Transverse colon (tissue), 4 donors: ENCODE results near the gene CD2BP2. TPM values are rescaled to one million over a fixed set of nuclear protein-coding genes. Genes with fewer than 3 reads are reported as not detected.
A peak's percentile ranks its signal among the peaks of the same experiment; 100 is the strongest.

Experiments used
- DNase-seq: peaks from one replicate; pipeline ENCODE4 v3.0.0-alpha.2; 2019
- H3K27ac ChIP-seq, 4 donors: fragments of 200-600 bp; sonication (generic); 2 replicates each; pipeline ENCODE4 v1.5.1; 2016 to 2018; ENCODE audit warnings: inconsistent platforms in 4 of 4
- H3K27me3 ChIP-seq: fragments of 200-600 bp; sonication (generic); 2 replicates; pipeline ENCODE4 v1.5.1; 2017; ENCODE audit warnings: inconsistent platforms
- H3K36me3 ChIP-seq, 4 donors: fragments of 200-600 bp; sonication (generic); 2 replicates each; pipeline ENCODE4 v1.5.1; 2017 to 2019; ENCODE audit warnings: inconsistent platforms in 4 of 4
- H3K4me1 ChIP-seq, 4 donors: fragments of 200-600 bp; sonication (generic); 2 replicates each; pipeline ENCODE4 v1.5.1; 2017 to 2020; ENCODE audit warnings: inconsistent platforms in 4 of 4
- H3K4me3 ChIP-seq, 4 donors: fragments of 200-600 bp; sonication (generic); 1 replicate in 1 of 4; 2 replicates in 3 of 4; pipeline versions ENCODE4 v1.5.1 to v1.6.1; 2017 to 2019; ENCODE audit warnings: inconsistent platforms in 4 of 4
- H3K9me3 ChIP-seq, 2 donors: fragments of 200-600 bp; sonication (generic); 2 replicates each; pipeline ENCODE4 v1.5.1; 2017 to 2019; ENCODE audit warnings: inconsistent platforms in 2 of 2
- EP300 ChIP-seq: sonication (generic); formaldehyde crosslinking; IDR thresholded peaks from one replicate; pipeline ENCODE4 v1.6.1; 2017; ENCODE audit warnings: antibody characterized with exemption, low read depth
- POLR2A ChIP-seq: fragments of 450-650 bp; IDR thresholded peaks from one replicate; pipeline ENCODE4 v1.6.1; 2016; ENCODE audit warnings: antibody characterized with exemption, mild to moderate bottlenecking, moderate library complexity
- POLR2AphosphoS5 ChIP-seq, 3 donors: sonication (generic); formaldehyde crosslinking; IDR thresholded peaks; one replicate each; pipeline ENCODE4 v1.6.1; 2016; ENCODE audit warnings: antibody characterized with exemption in 3 of 3
- WGBS, 2 donors: methylation state at CpG; one replicate each; pipeline ENCODE4 v1.1.5; 2018; ENCODE audit warnings: low coverage in 1 of 2; 5-methylcytosine and 5-hydroxymethylcytosine counted together
- in situ Hi-C, 4 donors: fragments of 200-750 bp; cut with MboI; loops; one replicate each; pipeline versions ENCODE4 v1.15.0 to v1.15.1; 2017; ENCODE audit warnings: low sequenced_read_pairs in 3 of 4, low pct_ligation_motif_present in 1 of 4, low pct_unique_long_range_greater_than_20kb in 1 of 4
- intact Hi-C: fragments of 100-400 bp; cut with DNase I; formaldehyde crosslinking; loops from one replicate; pipeline ENCODE4 v1.15.1; 2023; ENCODE audit warnings: low total_unique reads
- total RNA-seq, 4 donors: library from RNA; depleted of rRNA; stranded (reverse); fragments of >200 nt; gene quantifications; one replicate each; pipeline ENCODE4 v1.1.0, GENCODE V29; 2016
- TF ChIP-seq, protein P1 (sequence below), 5 experiments: fragments of 200-600 bp in 3 of 5; fragments of 450-650 bp in 2 of 5; sonication (generic) in 3 of 5; IDR thresholded peaks; 1 replicate in 2 of 5; 2 replicates in 3 of 5; pipeline ENCODE4 v1.5.1; 2016 to 2017; ENCODE audit warnings: antibody characterized with exemption in 5 of 5, inconsistent platforms in 3 of 5, mild to moderate bottlenecking in 2 of 5, moderate library complexity in 1 of 5

Gene CD2BP2
- total RNA-seq, 4 donors from 2014 or later = 25.8 to 41.1 (median 33.0) TPM

DNA sequence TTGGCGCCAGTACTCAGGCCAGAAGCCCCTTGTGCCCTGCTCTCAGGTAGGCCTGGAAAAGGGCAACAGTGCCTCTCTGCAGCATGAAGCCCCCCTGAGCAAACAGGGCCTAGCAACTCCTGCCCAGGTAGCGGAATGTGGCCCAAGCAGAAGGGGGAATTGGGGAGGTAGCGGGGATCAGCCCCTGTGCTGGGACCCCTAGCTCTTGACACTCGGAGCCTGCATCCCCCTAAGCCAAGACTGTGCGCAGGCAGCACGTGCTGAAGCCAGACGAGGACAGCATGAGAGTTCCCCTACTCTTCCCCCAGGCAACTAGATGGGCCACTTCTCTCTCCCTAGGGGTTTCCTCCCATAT lies 823 bp upstream of the CD2BP2 start:
- no peaks in the 10 kb centered on the region for H3K9me3 ChIP-seq
- peaks cover 28 to 49% (median 32%) of the 10 kb centered on the region in 4 donors for H3K4me1 ChIP-seq
- DNase-seq = no peak
- peak overlapping the region; percentile 59 to 90 (median 74) for H3K4me3 ChIP-seq
- peaks cover 0 to 24% (median 10%) of the 10 kb centered on the region in 4 donors for H3K36me3 ChIP-seq
- H3K27ac ChIP-seq = peak overlapping the region; percentile 88 to 99 (median 96)
- WGBS, 2 donors = 44% methylated on average over 7 of the region's 7 CpGs; no CpG with 5 or more reads in 1 of the 2 donors
- intact Hi-C loops (loop anchor here (2.0 kb wide), 1 partner anchor 45 kb away; no protein-coding TSS in a partner anchor), in situ Hi-C loops (no loop called here)
- H3K27me3 ChIP-seq = no peaks in the 10 kb centered on the region
- TF ChIP-seq, protein P1, sequence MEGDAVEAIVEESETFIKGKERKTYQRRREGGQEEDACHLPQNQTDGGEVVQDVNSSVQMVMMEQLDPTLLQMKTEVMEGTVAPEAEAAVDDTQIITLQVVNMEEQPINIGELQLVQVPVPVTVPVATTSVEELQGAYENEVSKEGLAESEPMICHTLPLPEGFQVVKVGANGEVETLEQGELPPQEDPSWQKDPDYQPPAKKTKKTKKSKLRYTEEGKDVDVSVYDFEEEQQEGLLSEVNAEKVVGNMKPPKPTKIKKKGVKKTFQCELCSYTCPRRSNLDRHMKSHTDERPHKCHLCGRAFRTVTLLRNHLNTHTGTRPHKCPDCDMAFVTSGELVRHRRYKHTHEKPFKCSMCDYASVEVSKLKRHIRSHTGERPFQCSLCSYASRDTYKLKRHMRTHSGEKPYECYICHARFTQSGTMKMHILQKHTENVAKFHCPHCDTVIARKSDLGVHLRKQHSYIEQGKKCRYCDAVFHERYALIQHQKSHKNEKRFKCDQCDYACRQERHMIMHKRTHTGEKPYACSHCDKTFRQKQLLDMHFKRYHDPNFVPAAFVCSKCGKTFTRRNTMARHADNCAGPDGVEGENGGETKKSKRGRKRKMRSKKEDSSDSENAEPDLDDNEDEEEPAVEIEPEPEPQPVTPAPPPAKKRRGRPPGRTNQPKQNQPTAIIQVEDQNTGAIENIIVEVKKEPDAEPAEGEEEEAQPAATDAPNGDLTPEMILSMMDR (IDR thresholded peaks at IDR 0.05) = no peak
- TF ChIP-seq POLR2AphosphoS5 (IDR thresholded peaks at IDR 0.05) = no peak
- no peak for TF ChIP-seq EP300
- TF ChIP-seq POLR2A = no peak

DNA sequence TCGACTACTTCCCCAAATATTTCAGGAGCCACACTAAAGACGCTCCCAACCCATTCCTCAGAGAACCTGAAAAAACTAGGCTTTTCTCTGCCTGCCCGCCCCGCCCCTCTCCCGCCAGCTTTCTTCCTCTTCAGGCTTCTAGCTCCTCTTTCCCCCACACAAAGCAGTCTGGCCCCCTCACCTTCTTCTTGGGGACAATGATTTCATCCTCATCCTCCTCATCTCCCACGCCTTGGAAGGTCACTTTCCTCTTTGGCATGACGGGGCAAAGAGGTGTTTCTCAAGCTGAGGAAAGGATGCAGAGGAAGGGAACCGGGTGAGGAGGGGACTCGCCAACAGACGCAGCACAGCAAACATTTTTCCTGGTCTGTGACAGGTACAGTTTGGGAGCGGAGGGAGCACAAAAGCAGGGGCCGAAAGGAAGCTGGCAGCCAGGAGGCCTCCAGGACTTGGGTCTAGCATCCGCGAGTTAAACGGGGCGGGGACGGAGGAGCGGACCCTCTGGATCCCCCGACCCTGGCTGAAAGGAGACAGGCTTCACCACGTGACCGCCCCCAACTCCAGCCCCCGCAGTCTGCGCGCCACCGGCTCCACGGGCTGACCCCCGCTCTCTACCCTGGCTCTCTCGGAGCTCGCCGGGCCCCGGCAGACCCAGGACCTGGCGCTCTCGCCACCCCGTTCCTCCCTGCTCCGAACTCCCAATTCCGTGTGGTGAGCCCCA lies 525 bp downstream of the CD2BP2 start:
- Histone ChIP-seq H3K9me3 (no peaks in the 10 kb centered on the region), H3K36me3 (peaks cover 0 to 27% (median 10%) of the 10 kb centered on the region in 4 donors), H3K27me3 (no peaks in the 10 kb centered on the region), H3K27ac (peak overlapping the region; percentile 88 to 99 (median 96)), H3K4me3 (peak overlapping the region; percentile 65 to 94 (median 86)), H3K4me1 (peaks cover 28 to 49% (median 32%) of the 10 kb centered on the region in 4 donors)
- WGBS, 2 donors = 0 to 1% methylated on average over 9 to 33 of the region's 36 CpGs
- DNase-seq = peak; percentile 38
- TF ChIP-seq POLR2AphosphoS5 (IDR thresholded peaks at IDR 0.05) = no peak
- no peak for TF ChIP-seq EP300
- TF ChIP-seq, protein P1 (IDR thresholded peaks at IDR 0.05) = no peak
- no peak for TF ChIP-seq POLR2A
- intact Hi-C loops (loop anchor here (2.0 to 5.0 kb wide), 2 partner anchors 46 to 1207 kb away; no protein-coding TSS in a partner anchor), in situ Hi-C loops (no loop called here)

- no peaks in the 10 kb centered on the region for H3K9me3 ChIP-seq
- H3K4me3 ChIP-seq = peak overlapping the region in 2 of 4 donors; percentile 83 to 90
- in situ Hi-C loops = no loop called here
- intact Hi-C loops = loop anchor here (2.0 to 5.0 kb wide), 2 partner anchors 47 to 1206 kb away; no protein-coding TSS in a partner anchor
- 62 to 76% methylated on average over 2 to 18 of the region's 23 CpGs for WGBS, 2 donors
- peaks cover 0 to 27% (median 10%) of the 10 kb centered on the region in 4 donors for H3K36me3 ChIP-seq
- H3K4me1 ChIP-seq = peaks cover 28 to 49% (median 32%) of the 10 kb centered on the region in 4 donors
- H3K27me3 ChIP-seq = no peaks in the 10 kb centered on the region
- DNase-seq = peak; percentile 15
- H3K27ac ChIP-seq = peak overlapping the region; percentile 88 to 99 (median 96)
- TF ChIP-seq POLR2A = no peak
- TF ChIP-seq, protein P1 (IDR thresholded peaks at IDR 0.05) = no peak
- no peak for TF ChIP-seq POLR2AphosphoS5 (IDR thresholded peaks at IDR 0.05)
- TF ChIP-seq EP300 = no peak
These were observed 1.5 kb downstream of the CD2BP2 start for GRCh38 chr16:30353438-30354129.
